ENCODE measurements around the gene GBE1.

The GBE1 gene

GRCh38 chr3:81459733-81460132, 301.7 kb downstream of the GBE1 start:
- DNase-seq: no peak

- DNase-seq: no peak
Observed at GRCh38 chr3:81452418-81452817, 309.0 kb downstream of the GBE1 start.

- no peak for DNase-seq
Observed at GRCh38 chr3:81451611-81452010, 309.8 kb downstream of the GBE1 start.

- DNase-seq: no peak
Observed at GRCh38 chr3:81451140-81451539, 310.3 kb downstream of the GBE1 start.

GRCh38 chr3:81446806-81447205, 314.6 kb downstream of the GBE1 start:
- DNase-seq: no peak

GRCh38 chr3:81445712-81446111, 315.7 kb downstream of the GBE1 start:
- DNase-seq: no peak

- no peak for DNase-seq
Observed at GRCh38 chr3:81444817-81445460, 316.5 kb downstream of the GBE1 start.

- no peak for DNase-seq
Observed at GRCh38 chr3:81443958-81444357, 317.5 kb downstream of the GBE1 start.

- no peak for DNase-seq
Observed at GRCh38 chr3:81443457-81443782, 318.0 kb downstream of the GBE1 start.

GRCh38 chr3:81442758-81443456, 318.5 kb downstream of the GBE1 start:
- DNase-seq: no peak

- no peak for DNase-seq
Observed at GRCh38 chr3:81440661-81441060, 320.8 kb downstream of the GBE1 start.
